Kidney tubule cell (primary cell): ENCODE measurements around the gene CEP112.
"Not testable (repeated sequence)": the region's sequence is repeated elsewhere in the genome, so short reads cannot be mapped to it uniquely, and the experiment has no call there.

Experiments
- DNase-seq: peaks from one replicate; pipeline ENCODE4 v3.0.0-alpha.2; 2018; ENCODE audit warnings: low spot score

CEP112 gene

GRCh38 chr17:65823713-65824112 lies 368.2 kb downstream of the CEP112 start:
- DNase-seq = no peak

GRCh38 chr17:65820811-65821210 lies 371.1 kb downstream of the CEP112 start:
- DNase-seq = no peak

- DNase-seq = no peak
Observed at GRCh38 chr17:65820306-65820705, 371.6 kb downstream of the CEP112 start.

- DNase-seq = no peak
Observed at GRCh38 chr17:65819810-65820209, 372.1 kb downstream of the CEP112 start.

GRCh38 chr17:65817951-65818350 lies 374.0 kb downstream of the CEP112 start:
- DNase-seq = no peak

GRCh38 chr17:65814418-65814817 lies 377.5 kb downstream of the CEP112 start:
- no peak for DNase-seq

- no peak for DNase-seq
Observed at GRCh38 chr17:65813306-65813705, 378.6 kb downstream of the CEP112 start.

GRCh38 chr17:65811043-65811442 lies 380.9 kb downstream of the CEP112 start:
- DNase-seq = no peak

- DNase-seq = no peak
Observed at GRCh38 chr17:65809366-65809765, 382.6 kb downstream of the CEP112 start.

- DNase-seq = not testable (repeated sequence)
Observed at GRCh38 chr17:65808566-65808965, 383.4 kb downstream of the CEP112 start.

- DNase-seq = no peak
Observed at GRCh38 chr17:65807361-65807760, 384.6 kb downstream of the CEP112 start.

- DNase-seq = no peak
Observed at GRCh38 chr17:65801513-65801912, 390.4 kb downstream of the CEP112 start.

- DNase-seq = no peak
Observed at GRCh38 chr17:65800655-65801054, 391.3 kb downstream of the CEP112 start.

GRCh38 chr17:65799869-65800268 lies 392.1 kb downstream of the CEP112 start:
- DNase-seq = no peak

GRCh38 chr17:65799454-65799853 lies 392.5 kb downstream of the CEP112 start:
- DNase-seq = no peak

- DNase-seq = no peak
Observed at GRCh38 chr17:65797809-65798208, 394.1 kb downstream of the CEP112 start.

GRCh38 chr17:65797101-65797500 lies 394.8 kb downstream of the CEP112 start:
- no peak for DNase-seq

GRCh38 chr17:65794572-65794971 lies 397.4 kb downstream of the CEP112 start:
- peak; percentile 36 for DNase-seq

- DNase-seq = no peak
Observed at GRCh38 chr17:65790241-65790640, 401.7 kb downstream of the CEP112 start.

GRCh38 chr17:65787503-65787902 lies 404.4 kb downstream of the CEP112 start:
- no peak for DNase-seq

- DNase-seq = no peak
Observed at GRCh38 chr17:65786479-65786878, 405.5 kb downstream of the CEP112 start.

- peak; percentile 89 for DNase-seq
Observed at GRCh38 chr17:65785109-65785508, 406.8 kb downstream of the CEP112 start.

- DNase-seq = peak; percentile 85
Observed at GRCh38 chr17:65783845-65784334, 408.0 kb downstream of the CEP112 start.

- DNase-seq = not testable (repeated sequence)
Observed at GRCh38 chr17:65782104-65782706, 409.7 kb downstream of the CEP112 start.
